Fibroblast of lung (primary cell): ENCODE data around the gene GRID1. TPM values are rescaled to one million over a fixed set of nuclear protein-coding genes. Genes with fewer than 3 reads are reported as not detected.

ENCODE experiments used
- DNase-seq, 2 donors: peaks; one replicate each; pipeline versions ENCODE4 v3.0.0 to v3.0.0-alpha.2; 2010; ENCODE audit warnings: low read depth in 2 of 2
- H2AFZ ChIP-seq: 2 replicates; pipeline ENCODE4 v1.5.1; 2012; ENCODE audit warnings: low read length, control low read depth, inconsistent platforms
- H3K27ac ChIP-seq: 2 replicates; pipeline ENCODE4 v1.5.1; 2011; ENCODE audit warnings: low read length, control low read depth; ENCODE audit not compliant: insufficient read depth
- H3K27me3 ChIP-seq: 2 replicates; pipeline ENCODE4 v1.5.1; 2011; ENCODE audit warnings: mild to moderate bottlenecking, low read length; ENCODE audit not compliant: control insufficient read depth, insufficient read depth
- H3K36me3 ChIP-seq: 2 replicates; pipeline ENCODE4 v1.5.1; 2011; ENCODE audit warnings: low read length; ENCODE audit not compliant: control insufficient read depth, insufficient read depth
- H3K4me1 ChIP-seq: 2 replicates; pipeline ENCODE4 v1.5.1; 2011; ENCODE audit warnings: low read length; ENCODE audit not compliant: control insufficient read depth, insufficient read depth; ENCODE audit errors: extremely low read depth
- H3K4me2 ChIP-seq: 2 replicates; pipeline ENCODE4 v1.5.1; 2011; ENCODE audit warnings: low read length, control low read depth; ENCODE audit not compliant: insufficient read depth; ENCODE audit errors: extremely low read depth
- H3K4me3 ChIP-seq, 4 experiments: fragments of 200-600 bp in 1 of 4; sonication (generic) in 1 of 4; replicated peaks in 1 of 4; 2 replicates each; pipeline ENCODE4 v1.5.1; 2011 to 2016; ENCODE audit warnings: low read length in 4 of 4, low read depth in 3 of 4, mild to moderate bottlenecking in 3 of 4, control low read depth in 2 of 4, inconsistent platforms in 1 of 4, mixed read lengths in 1 of 4; ENCODE audit not compliant: insufficient read depth in 1 of 4; ENCODE audit errors: control extremely low read depth in 1 of 4
- H3K79me2 ChIP-seq: 2 replicates; pipeline ENCODE4 v1.5.1; 2012; ENCODE audit warnings: mild to moderate bottlenecking, low read length, inconsistent platforms; ENCODE audit not compliant: control insufficient read depth, insufficient read depth
- H3K9ac ChIP-seq: 2 replicates; pipeline ENCODE4 v1.5.1; 2011; ENCODE audit warnings: mild to moderate bottlenecking, low read length, control low read depth; ENCODE audit not compliant: insufficient read depth
- H3K9me3 ChIP-seq: 2 replicates; pipeline ENCODE4 v1.5.1; 2012; ENCODE audit warnings: low read depth, low read length; ENCODE audit not compliant: control insufficient read depth, insufficient read depth
- H4K20me1 ChIP-seq: 2 replicates; pipeline ENCODE4 v1.5.1; 2011; ENCODE audit warnings: low read length; ENCODE audit not compliant: control insufficient read depth, insufficient read depth; ENCODE audit errors: extremely low read depth
- EZH2 ChIP-seq: IDR thresholded peaks from 2 replicates; pipeline ENCODE4 v1.5.1; 2012; ENCODE audit warnings: low read length, control low read depth, mild to moderate bottlenecking; ENCODE audit errors: missing control alignments
- polyA plus RNA-seq, 2 donors: library from polyadenylated mRNA; depleted of rRNA in 1 of 2; stranded (reverse) in 1 of 2; unstranded in 1 of 2; fragments of >200 nt; gene quantifications; 2 replicates each; pipeline ENCODE4 v1.2.1, GENCODE V29; 2011 to 2012; ENCODE audit warnings: missing spikeins in 1 of 2
- total RNA-seq: library from RNA; depleted of rRNA; stranded (reverse); fragments of >200 nt; gene quantifications from 2 replicates; pipeline ENCODE4 v1.2.1, GENCODE V29; 2014
- TF ChIP-seq, protein P1 (sequence below), 2 donors: IDR thresholded peaks in 1 of 2; conservative IDR thresholded peaks in 1 of 2; 1 replicate in 1 of 2; 2 replicates in 1 of 2; pipeline ENCODE4 v1.5.1; 2011 to 2012; ENCODE audit warnings: low read length in 2 of 2, control low read depth in 1 of 2, inconsistent platforms in 1 of 2, low read depth in 1 of 2, mild to moderate bottlenecking in 1 of 2

Gene GRID1
- total and polyA plus RNA-seq, 2 donors (not counting 1 experiment from before 2014, with no cell fraction given), result 0.03 to 0.33 TPM

DNA sequence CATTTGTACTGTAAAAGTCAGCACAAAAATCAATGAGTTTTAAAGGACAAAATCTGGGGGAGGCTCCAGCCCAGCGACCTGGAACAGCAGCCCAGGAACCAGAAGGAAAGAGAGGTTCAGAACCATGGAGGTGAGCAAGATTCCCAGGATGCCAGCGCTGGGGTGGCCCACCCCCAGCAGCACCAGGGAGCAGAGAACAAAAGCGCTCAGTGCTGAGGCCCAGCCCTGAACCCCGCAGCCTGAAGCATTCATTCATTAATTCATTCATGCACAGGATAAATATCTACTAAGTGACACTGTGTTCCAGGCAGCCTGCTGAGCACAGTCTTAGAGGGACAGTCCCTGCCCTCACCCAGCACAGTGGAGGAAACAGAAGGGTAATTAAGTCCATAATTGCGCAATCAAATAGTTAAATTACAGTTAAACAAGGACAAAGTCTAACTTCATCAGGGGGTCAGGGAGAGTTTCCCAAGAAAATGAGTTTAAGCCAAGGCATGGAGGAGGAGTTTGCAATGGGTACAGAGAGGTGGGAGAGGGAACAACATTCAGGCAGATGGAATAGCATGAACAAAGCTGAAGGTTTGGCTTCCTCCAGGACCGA lies 202.3 kb downstream of the GRID1 start:
- Histone ChIP-seq H3K9me3 (no peaks in the 10 kb centered on the region), H3K9ac (no peak overlapping the region), H3K4me2 (no peak overlapping the region), H2AFZ (no peak overlapping the region), H3K27ac (no peak overlapping the region), H3K4me1 (no peaks in the 10 kb centered on the region), H3K79me2 (no peaks in the 10 kb centered on the region), H4K20me1 (no peaks in the 10 kb centered on the region), H3K36me3 (no peaks in the 10 kb centered on the region), H3K4me3 (no peak overlapping the region), H3K27me3 (no peaks in the 10 kb centered on the region)
- TF ChIP-seq EZH2, result no peak
- TF ChIP-seq, protein P1, sequence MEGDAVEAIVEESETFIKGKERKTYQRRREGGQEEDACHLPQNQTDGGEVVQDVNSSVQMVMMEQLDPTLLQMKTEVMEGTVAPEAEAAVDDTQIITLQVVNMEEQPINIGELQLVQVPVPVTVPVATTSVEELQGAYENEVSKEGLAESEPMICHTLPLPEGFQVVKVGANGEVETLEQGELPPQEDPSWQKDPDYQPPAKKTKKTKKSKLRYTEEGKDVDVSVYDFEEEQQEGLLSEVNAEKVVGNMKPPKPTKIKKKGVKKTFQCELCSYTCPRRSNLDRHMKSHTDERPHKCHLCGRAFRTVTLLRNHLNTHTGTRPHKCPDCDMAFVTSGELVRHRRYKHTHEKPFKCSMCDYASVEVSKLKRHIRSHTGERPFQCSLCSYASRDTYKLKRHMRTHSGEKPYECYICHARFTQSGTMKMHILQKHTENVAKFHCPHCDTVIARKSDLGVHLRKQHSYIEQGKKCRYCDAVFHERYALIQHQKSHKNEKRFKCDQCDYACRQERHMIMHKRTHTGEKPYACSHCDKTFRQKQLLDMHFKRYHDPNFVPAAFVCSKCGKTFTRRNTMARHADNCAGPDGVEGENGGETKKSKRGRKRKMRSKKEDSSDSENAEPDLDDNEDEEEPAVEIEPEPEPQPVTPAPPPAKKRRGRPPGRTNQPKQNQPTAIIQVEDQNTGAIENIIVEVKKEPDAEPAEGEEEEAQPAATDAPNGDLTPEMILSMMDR (conservative IDR thresholded peaks at IDR 0.05 in 1 of 2, IDR thresholded peaks at IDR 0.05 in 1 of 2; ENCODE audit: low read depth in 1 of 2, low read length in 2 of 2), result no peak
- DNase-seq, result no peak

GRCh38 chr10:86163522-86164173 lies 202.9 kb downstream of the GRID1 start:
- no peak overlapping the region for H3K4me3 ChIP-seq
- no peaks in the 10 kb centered on the region for H3K27me3 ChIP-seq
- TF ChIP-seq, protein P1 (conservative IDR thresholded peaks at IDR 0.05 in 1 of 2, IDR thresholded peaks at IDR 0.05 in 1 of 2; ENCODE audit: low read depth in 1 of 2, low read length in 2 of 2), result no peak
- no peak for TF ChIP-seq EZH2
- H2AFZ ChIP-seq, result no peak overlapping the region
- H3K36me3 ChIP-seq, result no peaks in the 10 kb centered on the region
- H3K9me3 ChIP-seq, result no peaks in the 10 kb centered on the region
- no peak overlapping the region for H3K9ac ChIP-seq
- no peak overlapping the region for H3K4me2 ChIP-seq
- no peaks in the 10 kb centered on the region for H3K79me2 ChIP-seq
- H4K20me1 ChIP-seq, result no peaks in the 10 kb centered on the region
- no peaks in the 10 kb centered on the region for H3K4me1 ChIP-seq
- no peak overlapping the region for H3K27ac ChIP-seq
- DNase-seq, result no peak

- Histone ChIP-seq H3K79me2 (no peaks in the 10 kb centered on the region), H3K27me3 (no peaks in the 10 kb centered on the region), H3K36me3 (no peaks in the 10 kb centered on the region), H3K4me2 (no peak overlapping the region), H4K20me1 (no peaks in the 10 kb centered on the region), H3K4me3 (no peak overlapping the region), H2AFZ (no peak overlapping the region), H3K4me1 (no peaks in the 10 kb centered on the region), H3K27ac (no peak overlapping the region), H3K9me3 (no peaks in the 10 kb centered on the region), H3K9ac (no peak overlapping the region)
- DNase-seq, result no peak
- TF ChIP-seq, protein P1 (conservative IDR thresholded peaks at IDR 0.05 in 1 of 2, IDR thresholded peaks at IDR 0.05 in 1 of 2; ENCODE audit: low read depth in 1 of 2, low read length in 2 of 2), result no peak
- no peak for TF ChIP-seq EZH2
These were observed 203.7 kb downstream of the GRID1 start for GRCh38 chr10:86162696-86163400.
